Measurements from ENCODE around the gene SETD1A.

DNA sequence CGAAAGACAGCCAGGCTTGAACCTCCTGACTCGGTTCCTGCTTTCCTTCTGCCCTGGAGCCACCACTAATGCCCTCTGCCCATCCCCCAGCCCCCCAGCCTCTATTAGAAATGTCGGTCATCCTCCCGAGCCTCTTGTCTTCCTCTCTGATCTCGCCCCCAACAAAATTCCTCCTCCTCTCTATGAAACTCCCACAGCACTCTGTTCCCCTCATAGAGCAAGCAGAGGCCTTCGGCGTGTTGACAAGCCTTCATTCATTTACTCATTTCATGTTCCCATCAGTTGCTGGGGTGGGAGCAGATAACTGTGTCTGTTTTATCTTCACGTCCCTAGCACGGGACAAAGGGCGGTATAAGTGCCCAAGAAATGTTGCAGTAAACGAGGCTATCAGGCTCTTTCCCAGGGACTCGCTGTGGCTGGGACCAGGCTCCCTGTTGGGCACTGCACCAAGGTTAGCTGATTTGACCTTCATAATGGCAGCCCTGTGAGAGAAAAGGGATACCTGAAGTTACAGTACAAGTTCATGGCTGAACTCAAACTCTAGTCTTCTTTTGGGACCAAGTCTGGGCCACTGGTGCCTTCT, 26.4 kb upstream of the SETD1A start:
- TF ChIP-seq POLR2A (IDR thresholded peaks at IDR 0.05; ENCODE audit: low read depth, low read length), result no peak
- no peak for TF ChIP-seq POLR2AphosphoS5 (IDR thresholded peaks at IDR 0.05; ENCODE audit: low read depth, low read length)
- no peak for TF ChIP-seq SPI1 (IDR thresholded peaks at IDR 0.05; ENCODE audit: low read depth, low read length)
- TF ChIP-seq POU2F2 (IDR thresholded peaks at IDR 0.05; ENCODE audit: low read depth, low read length), result no peak
